GM19455 (cell line): ENCODE results near the gene SNX8.

ENCODE experiments used
- ATAC-seq: cut with Tn5 transposase; IDR thresholded peaks from one replicate; pipeline ENCODE4 v1.9.1; 2021; ENCODE audit not compliant: unreplicated experiment

The SNX8 gene

DNA sequence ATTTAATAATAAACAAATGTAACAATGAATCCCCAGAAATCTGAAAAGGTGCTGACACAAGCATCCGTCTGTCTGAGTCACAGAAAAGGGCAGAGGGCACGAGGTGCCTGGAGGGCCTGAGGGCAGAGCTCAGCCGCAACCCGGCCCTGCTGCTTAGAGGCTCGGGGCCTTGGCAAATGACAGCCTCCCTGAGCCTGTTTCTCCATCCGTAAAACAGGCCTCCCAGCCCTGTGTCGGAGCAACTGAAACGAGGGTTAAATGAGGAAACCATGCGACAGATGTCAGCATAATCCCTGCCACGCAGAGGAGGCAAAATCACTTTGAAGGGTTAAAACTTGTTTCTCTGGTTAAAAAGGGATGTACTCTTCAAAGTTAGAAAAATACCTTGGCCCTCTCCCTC lies 47.3 kb downstream of the SNX8 start:
- no peak for ATAC-seq

DNA sequence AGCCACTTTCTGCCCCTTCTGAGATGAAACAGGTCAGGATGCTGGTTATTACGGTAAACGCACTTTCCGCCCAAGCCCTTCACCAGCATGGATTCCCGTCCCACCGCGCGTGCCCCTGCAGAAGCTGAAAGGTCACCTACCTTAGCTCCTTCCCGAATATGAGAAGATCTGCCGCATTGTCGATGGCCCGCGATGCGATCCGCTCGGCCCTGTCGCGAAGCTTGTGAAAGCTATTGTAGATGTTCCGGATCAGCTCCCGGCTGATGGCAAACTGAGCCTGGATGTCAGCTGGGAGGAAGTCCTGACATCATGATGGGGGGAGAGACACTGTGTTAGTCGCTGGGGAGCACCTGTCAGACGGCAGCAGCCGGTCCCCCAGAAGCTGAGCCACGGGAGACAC lies 50.1 kb downstream of the SNX8 start:
- no peak for ATAC-seq

GRCh38 chr7:2263176-2263575 lies 51.1 kb downstream of the SNX8 start:
- no peak for ATAC-seq

GRCh38 chr7:2261611-2262010 lies 52.6 kb downstream of the SNX8 start:
- no peak for ATAC-seq

DNA sequence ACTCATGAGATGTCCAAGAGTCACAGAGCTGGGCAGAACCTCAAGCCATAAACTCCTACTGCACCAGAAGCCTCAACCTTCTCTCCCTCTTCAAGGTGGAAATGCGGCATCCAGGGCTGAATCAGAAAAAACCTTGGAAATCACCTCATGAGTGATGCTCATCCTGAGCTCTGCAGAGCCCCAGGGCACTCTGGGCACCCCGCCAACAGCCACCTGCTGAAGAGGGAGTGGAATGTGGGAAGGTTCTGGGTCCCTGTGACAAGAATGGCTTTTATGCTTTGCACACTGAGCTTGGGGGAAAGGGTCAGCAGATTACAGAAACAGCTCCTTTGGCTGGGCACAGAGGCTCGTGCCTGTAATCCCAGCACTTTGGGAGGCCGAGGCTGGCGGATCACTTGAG lies 53.4 kb downstream of the SNX8 start:
- ATAC-seq, result no peak

DNA sequence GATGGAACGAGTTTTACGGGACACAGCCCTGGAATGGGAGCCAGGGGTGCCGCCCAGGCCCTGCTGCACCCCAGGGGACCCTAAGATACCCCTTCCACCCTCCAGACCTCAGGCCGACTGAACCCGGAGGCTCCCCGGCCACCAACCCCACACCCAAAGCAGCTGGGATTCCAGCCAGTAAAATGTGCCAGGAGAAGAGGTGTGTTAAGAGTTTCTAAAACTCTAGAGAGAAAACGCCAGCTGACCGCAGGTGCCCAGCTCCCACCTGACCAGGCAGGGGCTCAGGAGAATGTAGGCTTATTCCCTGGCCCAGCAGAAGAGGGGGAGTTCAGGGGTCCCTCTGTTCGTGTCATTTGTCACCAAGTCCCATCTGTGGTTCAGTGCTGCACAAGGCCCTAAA lies 54.8 kb downstream of the SNX8 start:
- no peak for ATAC-seq

DNA sequence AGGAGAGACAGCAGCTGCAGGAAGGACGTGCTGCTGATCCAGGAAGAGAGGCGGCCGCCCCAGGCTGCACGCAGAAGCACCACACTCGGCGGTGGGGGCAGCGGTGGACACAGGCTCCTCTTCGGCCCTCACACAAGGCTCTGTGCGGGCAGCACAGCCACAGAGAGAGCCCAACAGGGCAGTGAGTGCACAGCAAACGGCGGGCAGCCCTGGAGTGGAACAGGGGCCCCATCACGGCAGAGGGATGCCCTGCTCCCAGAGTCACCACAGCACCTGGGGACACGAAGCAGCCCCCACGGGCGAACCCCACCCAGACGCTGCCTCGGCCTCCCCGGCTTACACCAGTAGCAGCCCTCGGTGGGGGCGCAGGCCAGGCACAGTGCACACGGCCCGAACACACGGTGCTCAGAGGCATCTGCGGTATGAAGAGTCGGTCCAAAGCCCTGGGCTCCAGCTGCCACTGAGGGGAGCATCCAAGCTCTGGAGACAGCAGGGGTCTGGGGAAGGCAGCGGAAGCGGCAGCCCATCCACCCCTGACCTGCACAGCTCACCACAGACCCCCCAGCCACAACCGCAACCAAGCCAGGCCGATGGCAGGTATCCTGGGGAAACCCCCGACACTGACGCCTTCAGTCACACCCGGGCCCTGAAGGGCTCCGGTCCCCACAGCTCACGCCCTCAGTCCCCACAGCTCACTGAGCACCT lies 55.4 kb downstream of the SNX8 start:
- ATAC-seq, result no peak

DNA sequence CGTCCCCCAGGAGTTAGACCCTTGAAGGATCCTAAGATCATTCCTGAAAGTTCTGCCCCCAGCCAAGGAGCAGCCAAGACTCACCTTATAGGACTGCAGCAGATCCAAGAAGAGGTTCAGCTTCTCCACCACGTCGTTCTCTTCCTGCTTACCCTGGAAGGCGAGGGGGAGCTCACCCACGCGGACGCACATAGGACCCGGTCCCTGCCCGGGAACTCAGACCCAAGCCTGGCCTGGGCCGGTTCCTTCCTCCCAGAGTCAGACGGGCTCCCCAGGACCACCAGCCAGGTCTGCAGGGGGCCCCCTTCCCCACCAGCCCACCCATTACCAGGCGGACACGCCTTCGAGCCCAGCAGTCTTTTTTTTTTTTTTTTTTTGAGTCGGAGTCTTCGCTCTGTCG lies 56.6 kb downstream of the SNX8 start:
- no peak for ATAC-seq

DNA sequence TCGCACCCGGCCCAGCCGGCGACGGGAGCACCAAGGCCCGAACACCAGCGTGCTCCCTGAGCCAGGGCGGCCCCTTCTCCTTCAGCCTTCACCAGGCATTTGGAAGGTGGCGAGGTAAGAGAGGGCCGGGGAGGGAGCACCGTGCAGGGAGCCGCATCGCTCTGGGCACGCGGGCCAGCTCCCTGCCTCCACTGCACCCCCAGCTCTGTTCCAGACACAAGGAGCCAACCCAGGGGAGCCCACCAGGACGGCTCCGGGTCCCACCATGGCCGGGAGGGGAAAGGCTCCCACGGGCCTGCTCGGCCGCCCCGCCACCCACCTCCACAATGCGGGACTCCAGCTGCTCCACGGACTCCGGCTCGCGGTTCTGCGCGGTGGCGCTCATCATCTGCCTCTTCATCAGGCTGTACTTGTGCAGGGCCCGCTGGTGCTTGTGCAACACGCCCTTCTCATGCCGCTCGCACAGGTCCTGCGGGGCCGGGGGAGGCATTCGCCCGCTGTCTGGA lies 57.1 kb downstream of the SNX8 start:
- ATAC-seq, result no peak

DNA sequence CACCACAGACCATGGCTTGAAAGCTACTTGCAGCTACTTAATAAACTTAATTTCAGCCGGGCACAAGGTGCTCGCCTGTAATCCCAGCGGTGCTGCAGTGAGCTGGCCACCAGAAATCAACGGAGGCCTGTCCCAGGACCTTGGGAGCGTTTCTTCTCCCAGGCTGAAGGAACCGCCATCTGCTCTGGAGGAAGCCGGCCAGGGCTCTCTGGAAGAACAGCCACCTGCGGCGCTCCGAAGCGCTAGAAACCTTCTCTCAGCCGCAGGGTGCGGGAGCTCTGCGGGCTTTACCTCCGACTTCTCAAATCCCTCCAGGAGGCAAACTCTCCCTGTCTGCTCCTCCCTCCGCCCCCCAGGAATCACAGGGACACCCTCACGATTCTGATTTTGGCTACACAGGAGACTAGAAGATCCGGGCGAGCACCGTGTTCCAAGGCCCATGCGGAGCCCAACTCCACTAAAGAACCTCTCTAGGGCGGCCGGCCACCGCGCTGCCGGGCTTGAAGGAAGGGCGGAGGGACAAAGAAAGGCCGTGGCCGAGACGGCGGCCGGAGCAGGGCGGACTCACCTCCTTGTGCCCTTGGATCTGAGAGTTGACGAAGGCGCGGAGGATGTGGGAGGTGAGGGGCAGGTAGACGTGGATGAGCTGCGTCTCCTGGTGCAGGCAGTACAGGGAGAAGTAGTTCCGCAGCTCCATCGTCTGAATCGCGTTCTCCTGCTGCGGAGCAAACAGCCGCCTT lies 57.8 kb downstream of the SNX8 start:
- ATAC-seq, result no peak

- no peak for ATAC-seq
Observed at GRCh38 chr7:2255145-2256139, 58.8 kb downstream of the SNX8 start.

GRCh38 chr7:2254429-2255144 lies 59.7 kb downstream of the SNX8 start:
- no peak for ATAC-seq

DNA sequence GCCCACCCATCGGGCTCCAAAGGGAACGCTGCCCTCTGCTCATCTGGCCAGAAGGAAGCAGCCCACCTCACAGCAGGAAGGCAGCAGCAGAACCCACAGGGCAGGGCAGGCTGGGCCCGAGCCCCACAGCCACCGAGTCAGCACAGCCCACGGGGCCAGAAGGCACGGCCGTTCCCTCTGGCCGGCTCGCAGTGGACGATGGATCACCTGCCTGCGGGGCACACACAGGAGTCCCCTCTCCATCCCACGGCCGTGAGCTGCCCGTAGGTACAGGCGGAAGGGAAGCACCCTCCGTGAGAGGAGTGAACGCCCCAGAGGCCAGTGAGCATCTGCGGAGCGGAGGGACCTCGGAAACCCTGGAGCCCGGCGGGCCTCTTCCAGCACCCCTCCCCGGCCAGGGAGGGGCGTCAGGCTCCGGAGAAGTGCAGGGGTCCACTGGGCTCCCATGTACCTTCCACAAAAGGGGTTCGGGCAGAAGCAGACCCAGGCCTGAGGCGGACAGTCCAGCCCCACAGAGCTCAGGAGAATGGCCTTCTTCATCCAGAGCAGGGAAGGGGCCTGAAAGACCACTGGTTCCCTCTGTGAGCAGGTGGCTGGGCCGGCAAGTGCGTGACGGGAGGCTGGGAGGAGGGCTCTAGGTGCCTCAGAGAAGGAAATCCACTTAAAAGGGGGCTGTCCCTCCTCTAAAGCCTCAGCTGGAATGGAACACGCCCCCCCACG lies 60.6 kb downstream of the SNX8 start:
- no peak for ATAC-seq

GRCh38 chr7:2253021-2253420 lies 61.2 kb downstream of the SNX8 start:
- ATAC-seq, result no peak

- ATAC-seq, result no peak
Observed at GRCh38 chr7:2251841-2252771, 62.1 kb downstream of the SNX8 start.

GRCh38 chr7:2251381-2251780 lies 62.9 kb downstream of the SNX8 start:
- no peak for ATAC-seq

- no peak for ATAC-seq
Observed at GRCh38 chr7:2249744-2250323, 64.4 kb downstream of the SNX8 start.

DNA sequence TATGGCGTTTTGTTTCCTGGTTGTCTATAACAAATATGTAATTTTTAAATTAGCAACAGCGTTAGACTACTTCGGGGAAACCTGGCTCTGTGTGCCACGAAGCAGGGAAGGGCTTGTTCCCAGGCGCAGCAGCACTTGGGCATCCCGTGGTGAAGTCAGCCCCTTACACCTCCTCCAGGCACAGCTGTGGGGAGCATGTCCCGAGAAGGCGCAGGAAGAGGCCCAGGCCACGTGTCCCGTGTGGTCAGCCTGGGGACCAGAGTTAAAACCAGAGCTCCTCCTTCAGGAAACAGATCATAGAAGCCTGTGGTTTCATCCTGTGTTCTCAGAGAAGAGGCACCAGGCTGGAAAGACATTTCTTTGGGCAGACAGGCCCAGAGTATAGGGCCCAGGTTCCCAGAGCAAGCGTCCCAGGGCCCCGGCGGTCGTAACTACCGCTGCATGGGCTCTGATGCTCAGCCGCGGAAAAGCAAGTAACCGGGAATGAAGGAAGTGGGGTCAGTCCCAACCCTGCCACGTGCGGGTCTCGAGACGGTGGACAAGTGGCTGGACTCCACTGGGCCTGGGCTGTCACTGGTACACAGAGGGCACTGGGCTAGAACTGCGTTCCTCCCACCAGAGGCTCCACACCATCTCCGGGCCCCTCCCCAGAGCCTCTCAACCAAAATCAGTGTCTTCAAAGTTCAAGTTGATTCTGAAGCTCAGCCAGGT lies 65.1 kb downstream of the SNX8 start:
- no peak for ATAC-seq
